SK-N-SH (cell line): ENCODE measurements around the gene CD53. TPM values are rescaled to one million over a fixed set of nuclear protein-coding genes. Genes with fewer than 3 reads are reported as not detected.

Source experiments
- CTCF ChIA-PET: fragments of 300-600, 350-600 bp; formaldehyde crosslinking; extraction: SDS; loops from one replicate; lab custom pipeline; 2021; lab: Yijun Ruan, JAX
- POLR2A ChIA-PET: fragments of 350-600 bp; sonication (Branson Sonifier 250); formaldehyde crosslinking; extraction: SDS; loops from one replicate; lab custom pipeline; 2020; ENCODE audit warnings: antibody characterized with exemption, inconsistent platforms; lab: Yijun Ruan, JAX
- DNase-seq: peaks from one replicate; pipeline ENCODE4 v3.0.0; 2012
- H2AFZ ChIP-seq: fragments of 200-600 bp; sonication (generic); 2 replicates; pipeline ENCODE4 v1.8.1; 2016; ENCODE audit warnings: antibody characterized with exemption, mild to moderate bottlenecking, low read depth
- H3F3A ChIP-seq: fragments of 200-600 bp; sonication (generic); replicated peaks from 2 replicates; pipeline ENCODE3; 2016; ENCODE audit warnings: antibody characterized with exemption, mild to moderate bottlenecking; ENCODE audit not compliant: insufficient read depth
- H3K27ac ChIP-seq, 2 experiments: fragments of 200-500 bp in 1 of 2; fragments of 200-600 bp in 1 of 2; sonication (Bioruptor generic) in 1 of 2; sonication (generic), shearing (Covaris generic) in 1 of 2; 2 replicates each; pipeline versions ENCODE4 v1.5.1 to v1.6.1; 2014 to 2016; ENCODE audit warnings: low read depth in 2 of 2, inconsistent platforms in 1 of 2, low read length in 1 of 2, mild to moderate bottlenecking in 1 of 2, mixed read lengths in 1 of 2
- H3K27me3 ChIP-seq: fragments of 200-600 bp; sonication (generic), shearing (Covaris generic); 2 replicates; pipeline ENCODE4 v1.6.1; 2016; ENCODE audit warnings: mixed run types; ENCODE audit not compliant: insufficient read depth
- H3K36me3 ChIP-seq, 2 experiments: fragments of 200-500 bp in 1 of 2; fragments of 200-600 bp in 1 of 2; sonication (Bioruptor generic) in 1 of 2; sonication (generic) in 1 of 2; replicated peaks in 1 of 2; 2 replicates each; pipeline versions ENCODE3 to v1.5.1; 2014 to 2016; ENCODE audit warnings: low read length in 1 of 2, mild to moderate bottlenecking in 1 of 2; ENCODE audit not compliant: insufficient read depth in 2 of 2, control insufficient read depth in 1 of 2
- H3K4me1 ChIP-seq, 2 experiments: fragments of 200-500 bp in 1 of 2; fragments of 200-600 bp in 1 of 2; sonication (Bioruptor generic) in 1 of 2; sonication (generic), shearing (Covaris generic) in 1 of 2; 2 replicates each; pipeline versions ENCODE4 v1.5.1 to v1.6.1; 2014 to 2016; ENCODE audit warnings: low read depth in 1 of 2, low read length in 1 of 2, mixed run types in 1 of 2; ENCODE audit not compliant: insufficient read depth in 2 of 2, control insufficient read depth in 1 of 2
- H3K4me2 ChIP-seq: fragments of 200-600 bp; sonication (generic), shearing (Covaris generic); 2 replicates; pipeline ENCODE4 v1.6.1; 2017; ENCODE audit warnings: mixed run types
- H3K4me3 ChIP-seq, 2 experiments: fragments of 200-500 bp in 1 of 2; fragments of 200-600 bp in 1 of 2; sonication (Bioruptor generic) in 1 of 2; sonication (generic), shearing (Covaris generic) in 1 of 2; 2 replicates each; pipeline versions ENCODE4 v1.5.1 to v1.8.1; 2014 to 2016; ENCODE audit warnings: low read depth in 2 of 2, inconsistent platforms in 1 of 2, low read length in 1 of 2, mild to moderate bottlenecking in 1 of 2, mixed read lengths in 1 of 2, moderate library complexity in 1 of 2
- H3K79me2 ChIP-seq: fragments of 200-600 bp; sonication (generic); 2 replicates; pipeline ENCODE4 v1.8.1; 2017; ENCODE audit warnings: mild to moderate bottlenecking; ENCODE audit not compliant: insufficient read depth
- H3K9ac ChIP-seq: fragments of 200-600 bp; sonication (generic); 2 replicates; pipeline ENCODE4 v1.6.1; 2017; ENCODE audit warnings: mixed run types
- H3K9me2 ChIP-seq: fragments of 200-600 bp; sonication (generic); 2 replicates; pipeline ENCODE4 v1.6.1; 2017; ENCODE audit warnings: mixed run types
- H3K9me3 ChIP-seq: fragments of 200-600 bp; sonication (generic); 2 replicates; pipeline ENCODE4 v1.6.1; 2017; ENCODE audit warnings: mixed run types, mild to moderate bottlenecking, moderate library complexity
- H4K20me1 ChIP-seq: fragments of 200-600 bp; sonication (generic); 2 replicates; pipeline ENCODE4 v1.6.1; 2017; ENCODE audit warnings: mild to moderate bottlenecking, mixed run types; ENCODE audit not compliant: insufficient read depth
- CHD2 ChIP-seq: fragments of 150-350 bp; IDR thresholded peaks from 2 replicates; pipeline ENCODE4 v1.6.1; 2018; ENCODE audit warnings: low read length; ENCODE audit not compliant: partially characterized antibody
- GABPA ChIP-seq: IDR thresholded peaks from 2 replicates; pipeline ENCODE4 v1.4.0; 2012; ENCODE audit warnings: low read depth, mild to moderate bottlenecking
- JUND ChIP-seq: IDR thresholded peaks from 2 replicates; pipeline ENCODE4 v1.4.0; 2012
- MEF2A ChIP-seq: IDR thresholded peaks from 2 replicates; pipeline ENCODE4 v1.4.0; 2012; ENCODE audit warnings: low read depth, borderline replicate concordance
- MXI1 ChIP-seq: IDR thresholded peaks from 2 replicates; pipeline ENCODE4 v1.6.1; 2012; ENCODE audit warnings: mild to moderate bottlenecking, low read depth, low read length, improper control_type of control experiment
- POLR2AphosphoS5 ChIP-seq: IDR thresholded peaks from 2 replicates; pipeline ENCODE4 v1.6.1; 2012; ENCODE audit warnings: low read depth, low read length
- RFX5 ChIP-seq: IDR thresholded peaks from 2 replicates; pipeline ENCODE4 v1.6.1; 2012; ENCODE audit warnings: mild to moderate bottlenecking, improper control_type of control experiment, low read length
- RXRA ChIP-seq: IDR thresholded peaks from 2 replicates; pipeline ENCODE4 v1.4.0; 2012; ENCODE audit warnings: low read depth, mild to moderate bottlenecking, borderline replicate concordance
- TAF1 ChIP-seq: IDR thresholded peaks from 2 replicates; pipeline ENCODE4 v1.6.1; 2012; ENCODE audit warnings: low read depth, mild to moderate bottlenecking, low read length, moderate library complexity, borderline replicate concordance
- YY1 ChIP-seq: IDR thresholded peaks from 2 replicates; pipeline ENCODE4 v1.4.0; 2012; ENCODE audit warnings: low read depth, mild to moderate bottlenecking
- WGBS: methylation state at CpG from one replicate; pipeline ENCODE4 v1.1.6; 2017; ENCODE audit warnings: low lambda C conversion rate; 5-methylcytosine and 5-hydroxymethylcytosine counted together
- polyA plus RNA-seq, 3 experiments: library from polyadenylated mRNA; depleted of rRNA; stranded (reverse); fragments of >200 nt; gene quantifications; 2 replicates each; pipeline ENCODE4 v1.2.3, GENCODE V29; 2012
- TF ChIP-seq, protein P1 (sequence below): IDR thresholded peaks from 2 replicates; pipeline ENCODE4 v1.4.0; 2012; ENCODE audit warnings: low read depth, borderline replicate concordance
- TF ChIP-seq, protein P2 (sequence below): IDR thresholded peaks from 2 replicates; pipeline ENCODE4 v1.4.0; 2012; ENCODE audit warnings: low read depth
- TF ChIP-seq, protein P3 (sequence below): IDR thresholded peaks from 2 replicates; pipeline ENCODE4 v1.6.1; 2012; ENCODE audit warnings: mild to moderate bottlenecking, low read depth, low read length, moderate library complexity
- TF ChIP-seq, protein P4 (sequence below): fragments of 150-350 bp; IDR thresholded peaks from 2 replicates; pipeline ENCODE4 v1.6.1; 2017; ENCODE audit warnings: antibody characterized with exemption, low read length, low read depth, borderline replicate concordance

The CD53 gene, protein sequence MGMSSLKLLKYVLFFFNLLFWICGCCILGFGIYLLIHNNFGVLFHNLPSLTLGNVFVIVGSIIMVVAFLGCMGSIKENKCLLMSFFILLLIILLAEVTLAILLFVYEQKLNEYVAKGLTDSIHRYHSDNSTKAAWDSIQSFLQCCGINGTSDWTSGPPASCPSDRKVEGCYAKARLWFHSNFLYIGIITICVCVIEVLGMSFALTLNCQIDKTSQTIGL
- polyA plus RNA-seq (2012; rRNA removed) = not detected in 2 replicates
- polyA plus RNA-seq (2012; cell fraction: cytosol; rRNA removed) = not detected in 2 replicates
- not detected in 2 replicates for polyA plus RNA-seq (2012; cell fraction: nucleus; rRNA removed)

DNA sequence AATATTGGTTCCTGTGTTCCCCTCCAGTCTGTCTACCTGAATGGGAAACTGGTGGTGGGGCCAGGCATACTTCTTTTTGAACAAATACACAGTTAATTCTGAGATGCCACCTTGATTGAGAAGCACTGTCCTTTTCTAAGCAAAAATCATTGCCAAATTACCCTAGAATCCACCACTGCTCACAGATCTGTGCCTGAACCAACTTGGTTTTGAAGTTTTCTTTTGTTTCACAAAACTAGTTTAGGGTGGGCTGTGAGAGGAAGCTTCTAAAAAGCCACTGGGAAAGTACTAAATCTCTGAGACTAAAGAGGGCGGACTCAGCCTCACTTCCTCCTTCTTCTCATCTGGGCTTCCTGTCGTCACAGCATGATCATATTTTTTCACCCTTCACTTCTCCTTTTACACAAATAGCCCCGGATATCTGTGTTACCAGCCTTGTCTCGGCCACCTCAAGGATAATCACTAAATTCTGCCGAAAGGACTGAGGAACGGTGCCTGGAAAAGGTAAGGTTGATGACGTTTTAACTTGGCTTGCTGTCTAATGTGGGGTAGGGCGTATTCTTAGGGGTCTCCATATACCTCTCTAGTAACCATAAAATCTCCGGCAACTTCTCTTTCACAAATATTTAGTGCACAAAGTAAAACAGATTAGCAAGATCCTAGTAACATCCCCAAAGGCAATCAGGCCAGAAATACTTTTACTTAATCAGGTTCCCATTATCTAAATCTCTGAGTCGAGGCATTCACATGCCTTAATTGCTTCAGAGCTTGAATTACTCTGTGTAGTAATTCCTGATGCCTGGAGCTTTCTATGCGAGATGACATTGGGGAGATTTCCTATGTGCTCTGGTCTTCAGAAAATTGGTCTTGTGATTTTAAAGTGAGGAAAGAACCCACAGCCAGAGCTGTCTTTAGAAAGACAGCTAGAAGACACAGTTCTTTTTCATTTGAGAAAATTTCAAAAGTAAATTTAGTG is at the start of gene CD53:
Gene CD53, plus strand, starts transcription at position 404 of the 976 bp plus-strand sequence. CDS start 18,261 bp downstream, outside the sequence.
- Histone ChIP-seq H3K27ac (no peak within 1 kb of the TSS), H3K4me3 (no peak within 1 kb of the TSS), H3K27me3 (no peaks in the 10 kb centered on the region), H4K20me1 (no peaks in the 10 kb centered on the region), H3K4me2 (no peak within 1 kb of the TSS), H3F3A (no peaks in the 10 kb centered on the region), H3K9me2 (no peaks in the 10 kb centered on the region), H2AFZ (no peak within 1 kb of the TSS), H3K79me2 (no peaks in the 10 kb centered on the region), H3K36me3 (no peaks in the 10 kb centered on the region), H3K9ac (no peak within 1 kb of the TSS), H3K9me3 (no peaks in the 10 kb centered on the region; the same call in 1 of the 2 replicates), H3K4me1 (no peaks in the 10 kb centered on the region)
- TF ChIP-seq JUND = no peak
- TF ChIP-seq POLR2AphosphoS5 = no peak
- no peak for TF ChIP-seq CHD2
- TF ChIP-seq, protein P1, sequence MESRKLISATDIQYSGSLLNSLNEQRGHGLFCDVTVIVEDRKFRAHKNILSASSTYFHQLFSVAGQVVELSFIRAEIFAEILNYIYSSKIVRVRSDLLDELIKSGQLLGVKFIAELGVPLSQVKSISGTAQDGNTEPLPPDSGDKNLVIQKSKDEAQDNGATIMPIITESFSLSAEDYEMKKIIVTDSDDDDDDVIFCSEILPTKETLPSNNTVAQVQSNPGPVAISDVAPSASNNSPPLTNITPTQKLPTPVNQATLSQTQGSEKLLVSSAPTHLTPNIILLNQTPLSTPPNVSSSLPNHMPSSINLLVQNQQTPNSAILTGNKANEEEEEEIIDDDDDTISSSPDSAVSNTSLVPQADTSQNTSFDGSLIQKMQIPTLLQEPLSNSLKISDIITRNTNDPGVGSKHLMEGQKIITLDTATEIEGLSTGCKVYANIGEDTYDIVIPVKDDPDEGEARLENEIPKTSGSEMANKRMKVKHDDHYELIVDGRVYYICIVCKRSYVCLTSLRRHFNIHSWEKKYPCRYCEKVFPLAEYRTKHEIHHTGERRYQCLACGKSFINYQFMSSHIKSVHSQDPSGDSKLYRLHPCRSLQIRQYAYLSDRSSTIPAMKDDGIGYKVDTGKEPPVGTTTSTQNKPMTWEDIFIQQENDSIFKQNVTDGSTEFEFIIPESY = no peak
- TF ChIP-seq, protein P2, sequence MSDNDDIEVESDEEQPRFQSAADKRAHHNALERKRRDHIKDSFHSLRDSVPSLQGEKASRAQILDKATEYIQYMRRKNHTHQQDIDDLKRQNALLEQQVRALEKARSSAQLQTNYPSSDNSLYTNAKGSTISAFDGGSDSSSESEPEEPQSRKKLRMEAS = no peak
- no peak for TF ChIP-seq YY1
- TF ChIP-seq RFX5 = no peak
- peak; percentile 5 for DNase-seq
- CTCF ChIA-PET = interaction anchor here (1.2 to 2.1 kb wide), 2 partner anchors 14 to 15 kb away, joined by 4 read pairs; no protein-coding TSS in a partner anchor
- 19% methylated on average over 11 of the region's 11 CpGs for WGBS
- POLR2A ChIA-PET = no interaction called here

DNA sequence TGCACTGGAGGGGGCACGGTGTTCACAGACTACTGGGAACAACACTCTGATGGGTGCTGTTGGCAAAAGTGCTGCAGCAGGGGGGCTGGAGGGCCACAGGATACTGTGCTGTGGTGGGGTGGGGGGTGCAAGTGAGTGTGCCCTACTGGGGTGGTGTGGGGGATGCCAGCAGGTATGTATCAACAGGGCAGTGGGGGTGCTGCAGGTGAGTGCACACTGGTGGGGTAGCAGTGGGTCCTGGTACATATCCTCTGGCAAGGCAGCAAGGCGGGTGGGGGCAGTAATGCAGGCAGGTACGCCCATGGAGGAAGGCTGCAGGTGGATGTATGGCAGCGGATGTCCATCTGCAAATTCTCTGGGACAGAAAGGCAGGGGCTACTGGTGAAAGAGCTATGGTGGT is 48.8 kb upstream of the CD53 start:
- H4K20me1 ChIP-seq = no peaks in the 10 kb centered on the region
- H3K9me3 ChIP-seq = no peaks in the 10 kb centered on the region
- H3K9ac ChIP-seq = no peak overlapping the region
- ChIA-PET POLR2A (no interaction called here), CTCF (interaction anchor here (0.9 kb wide), 2 partner anchors 58 to 205 kb away, joined by 3 to 4 read pairs; no protein-coding TSS in a partner anchor)
- no peaks in the 10 kb centered on the region for H3K4me1 ChIP-seq
- no peaks in the 10 kb centered on the region for H3K9me2 ChIP-seq
- no peak for DNase-seq
- no peak overlapping the region for H3K4me2 ChIP-seq
- no peak overlapping the region for H3K27ac ChIP-seq
- no peak overlapping the region for H2AFZ ChIP-seq
- 0% methylated on average over 4 of the region's 4 CpGs for WGBS
- no peaks in the 10 kb centered on the region for H3K79me2 ChIP-seq
- H3K36me3 ChIP-seq = no peaks in the 10 kb centered on the region
- H3K4me3 ChIP-seq = no peak overlapping the region
- no peaks in the 10 kb centered on the region for H3K27me3 ChIP-seq
- H3F3A ChIP-seq = no peaks in the 10 kb centered on the region
- TF ChIP-seq TAF1 (no peak), RXRA (no peak), MXI1 (no peak), GABPA (no peak), MEF2A (no peak)
- TF ChIP-seq, protein P2 = no peak
- TF ChIP-seq, protein P1 = no peak
- TF ChIP-seq, protein P3, sequence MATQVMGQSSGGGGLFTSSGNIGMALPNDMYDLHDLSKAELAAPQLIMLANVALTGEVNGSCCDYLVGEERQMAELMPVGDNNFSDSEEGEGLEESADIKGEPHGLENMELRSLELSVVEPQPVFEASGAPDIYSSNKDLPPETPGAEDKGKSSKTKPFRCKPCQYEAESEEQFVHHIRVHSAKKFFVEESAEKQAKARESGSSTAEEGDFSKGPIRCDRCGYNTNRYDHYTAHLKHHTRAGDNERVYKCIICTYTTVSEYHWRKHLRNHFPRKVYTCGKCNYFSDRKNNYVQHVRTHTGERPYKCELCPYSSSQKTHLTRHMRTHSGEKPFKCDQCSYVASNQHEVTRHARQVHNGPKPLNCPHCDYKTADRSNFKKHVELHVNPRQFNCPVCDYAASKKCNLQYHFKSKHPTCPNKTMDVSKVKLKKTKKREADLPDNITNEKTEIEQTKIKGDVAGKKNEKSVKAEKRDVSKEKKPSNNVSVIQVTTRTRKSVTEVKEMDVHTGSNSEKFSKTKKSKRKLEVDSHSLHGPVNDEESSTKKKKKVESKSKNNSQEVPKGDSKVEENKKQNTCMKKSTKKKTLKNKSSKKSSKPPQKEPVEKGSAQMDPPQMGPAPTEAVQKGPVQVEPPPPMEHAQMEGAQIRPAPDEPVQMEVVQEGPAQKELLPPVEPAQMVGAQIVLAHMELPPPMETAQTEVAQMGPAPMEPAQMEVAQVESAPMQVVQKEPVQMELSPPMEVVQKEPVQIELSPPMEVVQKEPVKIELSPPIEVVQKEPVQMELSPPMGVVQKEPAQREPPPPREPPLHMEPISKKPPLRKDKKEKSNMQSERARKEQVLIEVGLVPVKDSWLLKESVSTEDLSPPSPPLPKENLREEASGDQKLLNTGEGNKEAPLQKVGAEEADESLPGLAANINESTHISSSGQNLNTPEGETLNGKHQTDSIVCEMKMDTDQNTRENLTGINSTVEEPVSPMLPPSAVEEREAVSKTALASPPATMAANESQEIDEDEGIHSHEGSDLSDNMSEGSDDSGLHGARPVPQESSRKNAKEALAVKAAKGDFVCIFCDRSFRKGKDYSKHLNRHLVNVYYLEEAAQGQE = no peak
- TF ChIP-seq, protein P4, sequence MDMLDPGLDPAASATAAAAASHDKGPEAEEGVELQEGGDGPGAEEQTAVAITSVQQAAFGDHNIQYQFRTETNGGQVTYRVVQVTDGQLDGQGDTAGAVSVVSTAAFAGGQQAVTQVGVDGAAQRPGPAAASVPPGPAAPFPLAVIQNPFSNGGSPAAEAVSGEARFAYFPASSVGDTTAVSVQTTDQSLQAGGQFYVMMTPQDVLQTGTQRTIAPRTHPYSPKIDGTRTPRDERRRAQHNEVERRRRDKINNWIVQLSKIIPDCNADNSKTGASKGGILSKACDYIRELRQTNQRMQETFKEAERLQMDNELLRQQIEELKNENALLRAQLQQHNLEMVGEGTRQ = no peak
